Measurements from ENCODE around the gene MICA.

DNA sequence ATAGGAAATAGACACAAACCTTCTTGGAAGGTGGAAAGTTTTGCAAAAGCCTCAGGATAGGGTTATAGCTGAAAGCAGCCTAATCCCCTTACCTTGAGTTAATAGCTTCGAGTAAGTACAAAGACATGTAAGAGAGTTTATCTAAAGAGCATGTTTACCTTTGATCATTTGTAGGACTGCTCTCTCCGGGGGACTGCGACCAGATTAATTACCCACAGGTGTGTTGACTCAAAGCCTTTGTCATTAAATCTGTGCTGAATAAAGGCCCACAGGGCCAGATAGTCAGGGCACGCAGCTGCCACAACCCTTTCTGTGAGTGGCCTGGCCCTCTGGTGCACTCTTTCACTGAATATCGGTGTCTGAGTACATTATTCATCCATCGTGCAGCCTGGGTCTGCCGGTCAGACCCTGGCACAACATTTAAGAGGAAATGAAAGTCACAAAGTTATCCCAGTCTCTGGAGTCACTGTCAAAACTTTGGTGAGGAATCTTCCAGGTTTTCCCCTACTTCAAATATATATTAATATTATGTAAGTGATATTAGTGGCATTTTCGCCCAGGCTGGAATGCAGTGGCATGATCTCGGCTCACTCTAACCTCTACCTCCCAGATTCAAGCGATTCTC lies 5.4 kb upstream of the MICA start:
- TF ChIP-seq, protein P1, sequence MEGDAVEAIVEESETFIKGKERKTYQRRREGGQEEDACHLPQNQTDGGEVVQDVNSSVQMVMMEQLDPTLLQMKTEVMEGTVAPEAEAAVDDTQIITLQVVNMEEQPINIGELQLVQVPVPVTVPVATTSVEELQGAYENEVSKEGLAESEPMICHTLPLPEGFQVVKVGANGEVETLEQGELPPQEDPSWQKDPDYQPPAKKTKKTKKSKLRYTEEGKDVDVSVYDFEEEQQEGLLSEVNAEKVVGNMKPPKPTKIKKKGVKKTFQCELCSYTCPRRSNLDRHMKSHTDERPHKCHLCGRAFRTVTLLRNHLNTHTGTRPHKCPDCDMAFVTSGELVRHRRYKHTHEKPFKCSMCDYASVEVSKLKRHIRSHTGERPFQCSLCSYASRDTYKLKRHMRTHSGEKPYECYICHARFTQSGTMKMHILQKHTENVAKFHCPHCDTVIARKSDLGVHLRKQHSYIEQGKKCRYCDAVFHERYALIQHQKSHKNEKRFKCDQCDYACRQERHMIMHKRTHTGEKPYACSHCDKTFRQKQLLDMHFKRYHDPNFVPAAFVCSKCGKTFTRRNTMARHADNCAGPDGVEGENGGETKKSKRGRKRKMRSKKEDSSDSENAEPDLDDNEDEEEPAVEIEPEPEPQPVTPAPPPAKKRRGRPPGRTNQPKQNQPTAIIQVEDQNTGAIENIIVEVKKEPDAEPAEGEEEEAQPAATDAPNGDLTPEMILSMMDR (IDR thresholded peaks at IDR 0.05; ENCODE audit: poor library complexity) = no peak
- TF ChIP-seq EZH2phosphoT487 (IDR thresholded peaks at IDR 0.05; ENCODE audit: low read depth, severe bottlenecking, unreplicated experiment) = no peak
